T-cell (primary cell): Measurements from ENCODE around the gene CHERP. TPM values are rescaled to one million over a fixed set of nuclear protein-coding genes. Genes with fewer than 3 reads are reported as not detected.
"Not testable (repeated sequence)": the region's sequence is repeated elsewhere in the genome, so short reads cannot be mapped to it uniquely, and the experiment has no call there.

ENCODE experiments used
- ATAC-seq, 4 experiments: fragments of 200-7000 bp in 3 of 4; fragments of 150-1000 bp in 1 of 4; cut with Tn5 transposase; replicated peaks in 1 of 4; 1 replicate in 3 of 4; 2 replicates in 1 of 4; pipeline ENCODE4 v1.10.0; 2021; ENCODE audit warnings: moderate library complexity in 3 of 4, mild to moderate bottlenecking in 2 of 4, moderate number of reproducible peaks in 1 of 4
- CTCF ChIA-PET, 2 donors: fragments of 300-600 bp; sonication (Branson Sonifier 250); formaldehyde crosslinking; loops; one replicate each; lab custom pipeline; 2022; ENCODE audit warnings: antibody characterized with exemption in 2 of 2; lab: Charles Lee
- POLR2A ChIA-PET, 2 donors: fragments of 300-600 bp; sonication (Branson Sonifier 250); formaldehyde crosslinking; loops; one replicate each; lab custom pipeline; 2022; ENCODE audit warnings: antibody characterized with exemption in 2 of 2; lab: Charles Lee
- DNase-seq, 35 experiments: peaks; one replicate each; pipeline versions ENCODE4 v3.0.0 to v3.0.0-alpha.2; 2013 to 2023
- H3K27ac ChIP-seq: one replicate; pipeline ENCODE4 v1.5.1; 2013; ENCODE audit warnings: low read length
- H3K27me3 ChIP-seq, 2 experiments: replicated peaks in 1 of 2; 1 replicate in 1 of 2; 2 replicates in 1 of 2; pipeline versions ENCODE4 v1.6.1 to v1.7.0; 2013; ENCODE audit warnings: low read length in 1 of 2, mixed read lengths in 1 of 2; ENCODE audit not compliant: control insufficient read depth in 2 of 2, insufficient read depth in 2 of 2; ENCODE audit errors: extremely low read depth in 1 of 2
- H3K36me3 ChIP-seq, 2 donors: 1 replicate in 1 of 2; 2 replicates in 1 of 2; pipeline versions ENCODE4 v1.6.1 to v1.7.0; 2013; ENCODE audit warnings: low read length in 1 of 2; ENCODE audit not compliant: control insufficient read depth in 2 of 2, insufficient read depth in 1 of 2; ENCODE audit errors: extremely low read depth in 1 of 2
- H3K4me1 ChIP-seq, 2 experiments: 1 replicate in 1 of 2; 2 replicates in 1 of 2; pipeline versions ENCODE4 v1.6.1 to v1.7.0; 2013; ENCODE audit warnings: low read length in 2 of 2, mixed read lengths in 1 of 2; ENCODE audit not compliant: insufficient read depth in 2 of 2, control insufficient read depth in 1 of 2; ENCODE audit errors: extremely low read depth in 1 of 2
- H3K4me3 ChIP-seq, 2 donors: 1 replicate in 1 of 2; 2 replicates in 1 of 2; pipeline versions ENCODE4 v1.5.1 to v1.7.0; 2013; ENCODE audit warnings: mild to moderate bottlenecking in 2 of 2, low read length in 1 of 2, moderate library complexity in 1 of 2; ENCODE audit not compliant: control insufficient read depth in 1 of 2; ENCODE audit errors: extremely low read depth in 1 of 2
- H3K9me3 ChIP-seq: 2 replicates; pipeline ENCODE4 v1.7.0; 2013
- H3K27ac Mint-ChIP-seq, 2 donors: one replicate each; pipeline ENCODE4 v1.8.0; 2020 to 2021; ENCODE audit warnings: mild to moderate bottlenecking in 2 of 2, mixed read lengths in 2 of 2
- H3K27me3 Mint-ChIP-seq, 2 donors: one replicate each; pipeline ENCODE4 v1.8.0; 2021 to 2022; ENCODE audit warnings: mixed read lengths in 2 of 2
- H3K36me3 Mint-ChIP-seq: one replicate; pipeline ENCODE4 v1.8.0; 2021; ENCODE audit warnings: mixed read lengths
- H3K4me1 Mint-ChIP-seq, 3 donors: one replicate each; pipeline ENCODE4 v1.8.0; 2020 to 2022; ENCODE audit warnings: mixed read lengths in 3 of 3, mild to moderate bottlenecking in 1 of 3
- H3K4me3 Mint-ChIP-seq, 3 donors: one replicate each; pipeline ENCODE4 v1.8.0; 2020 to 2022; ENCODE audit warnings: mild to moderate bottlenecking in 3 of 3, mixed read lengths in 3 of 3, moderate library complexity in 3 of 3
- H3K9me3 Mint-ChIP-seq, 3 donors: one replicate each; pipeline ENCODE4 v1.8.0; 2020 to 2022; ENCODE audit warnings: mixed read lengths in 3 of 3
- WGBS: methylation state at CpG from one replicate; pipeline ENCODE4 v1.1.5; 2013; ENCODE audit warnings: missing lambda C conversion rate; ENCODE audit not compliant: insufficient coverage; 5-methylcytosine and 5-hydroxymethylcytosine counted together
- total RNA-seq, 35 experiments: library from RNA in 6 of 35; stranded (reverse) in 6 of 35; fragments of 120-200 nt in 1 of 35; gene quantifications; one replicate each; pipeline versions ENCODE4 v1.2.1 to v1.2.4 and lab custom pipeline; 2013 to 2026

CHERP gene
- total RNA-seq, 5 donors from 2014 or later (not counting 1 experiment from before 2014, with no cell fraction given): 52.6 to 76.7 (median 70.3) TPM

DNA sequence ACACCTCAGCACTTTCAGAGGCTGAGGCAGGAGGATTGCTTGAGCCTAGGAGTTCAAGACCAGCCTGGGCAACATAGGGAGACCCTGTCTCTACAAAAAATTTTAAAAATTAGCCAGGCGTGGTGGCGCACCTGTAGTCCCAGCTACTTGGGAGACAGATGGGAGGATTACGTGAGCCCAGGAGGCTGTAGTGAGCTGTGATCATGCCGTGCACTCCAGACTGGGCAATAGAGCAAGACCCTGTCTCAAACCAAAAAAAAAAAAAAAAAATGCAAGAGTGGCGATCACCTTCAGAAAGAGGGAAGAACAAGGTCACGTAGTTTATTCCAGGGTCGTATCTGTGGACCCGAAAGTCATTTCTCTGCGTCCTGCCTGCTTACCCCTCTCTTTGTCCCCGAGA lies 29.6 kb downstream of the CHERP start:
- H3K36me3 Mint-ChIP-seq: peaks cover 14% of the 10 kb centered on the region
- H3K27ac Mint-ChIP-seq, ATAC-seq, H3K9me3 ChIP-seq, H3K4me1 Mint-ChIP-seq, H3K27me3 Mint-ChIP-seq, H3K27ac ChIP-seq, CTCF ChIA-PET, H3K27me3 ChIP-seq, POLR2A ChIA-PET, H3K9me3 Mint-ChIP-seq, H3K4me3 ChIP-seq, DNase-seq, H3K4me3 Mint-ChIP-seq: not testable (repeated sequence)
- WGBS: 90% methylated on average over 9 of the region's 10 CpGs
- peaks cover 9 to 13% of the 10 kb centered on the region in 2 donors for H3K36me3 ChIP-seq
- peaks cover 0 to 12% of the 10 kb centered on the region in 2 experiments for H3K4me1 ChIP-seq

- Mint-ChIP-seq H3K27me3 (no peaks in the 10 kb centered on the region), H3K36me3 (peaks cover 14% of the 10 kb centered on the region), H3K4me1 (no peaks in the 10 kb centered on the region), H3K27ac (no peak overlapping the region), H3K4me3 (no peak overlapping the region), H3K9me3 (no peaks in the 10 kb centered on the region)
- H3K36me3 ChIP-seq: peaks cover 5 to 7% of the 10 kb centered on the region in 2 donors
- ChIA-PET CTCF (interaction anchor here in 1 of 2 donors (0.5 kb wide), 1 partner anchor 192 kb away, joined by 3 read pairs; no protein-coding TSS in a partner anchor), POLR2A (no interaction called here)
- ATAC-seq (no peak), DNase-seq (no peak)
- no peak overlapping the region for H3K4me3 ChIP-seq
- H3K27me3 ChIP-seq: no peaks in the 10 kb centered on the region
- no peaks in the 10 kb centered on the region for H3K9me3 ChIP-seq
- H3K4me1 ChIP-seq: no peaks in the 10 kb centered on the region
- WGBS: 94% methylated on average over 28 of the region's 28 CpGs
- no peak overlapping the region for H3K27ac ChIP-seq
Observed at GRCh38 chr19:16509141-16510061, 32.8 kb downstream of the CHERP start.

GRCh38 chr19:16508546-16508945 lies 33.7 kb downstream of the CHERP start:
- no peaks in the 10 kb centered on the region for H3K4me1 Mint-ChIP-seq
- no peaks in the 10 kb centered on the region for H3K4me1 ChIP-seq
- no peak overlapping the region for H3K4me3 Mint-ChIP-seq
- peaks cover 5 to 7% of the 10 kb centered on the region in 2 donors for H3K36me3 ChIP-seq
- H3K4me3 ChIP-seq: no peak overlapping the region
- H3K27me3 Mint-ChIP-seq: no peaks in the 10 kb centered on the region
- no peak for ATAC-seq
- no peak for DNase-seq
- no peaks in the 10 kb centered on the region for H3K27me3 ChIP-seq
- peaks cover 16% of the 10 kb centered on the region for H3K36me3 Mint-ChIP-seq
- no peaks in the 10 kb centered on the region for H3K9me3 Mint-ChIP-seq
- no peak overlapping the region for H3K27ac Mint-ChIP-seq
- ChIA-PET CTCF (no interaction called here), POLR2A (no interaction called here)
- no peak overlapping the region for H3K27ac ChIP-seq
- no peaks in the 10 kb centered on the region for H3K9me3 ChIP-seq
- WGBS: no CpG with 5 or more reads among the region's 5 CpGs

DNA sequence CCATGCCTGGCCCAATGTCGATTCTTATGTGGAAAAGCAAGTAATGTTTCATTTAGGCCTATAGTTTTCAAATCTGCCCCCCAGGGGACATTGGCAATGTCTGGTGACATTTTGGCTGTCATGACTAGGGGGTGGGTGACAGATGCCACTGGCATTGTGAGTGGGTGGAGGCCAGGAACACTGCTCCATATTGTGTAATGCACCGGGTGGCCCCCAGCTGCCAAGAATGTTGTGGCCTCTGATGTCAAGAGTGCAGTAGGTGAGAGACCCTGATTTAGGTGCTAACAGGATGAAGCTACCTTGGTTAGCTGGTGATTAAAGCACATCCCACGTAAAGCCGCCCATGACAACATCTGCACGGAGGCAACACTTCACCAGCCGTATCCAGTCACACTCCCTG lies 35.3 kb downstream of the CHERP start:
- Mint-ChIP-seq H3K4me1 (peaks cover 0 to 2% (median 0%) of the 10 kb centered on the region in 3 donors), H3K27ac (no peak overlapping the region), H3K4me3 (no peak overlapping the region), H3K9me3 (no peaks in the 10 kb centered on the region), H3K27me3 (no peaks in the 10 kb centered on the region), H3K36me3 (peaks cover 16% of the 10 kb centered on the region)
- no peaks in the 10 kb centered on the region for H3K4me1 ChIP-seq
- H3K9me3 ChIP-seq: no peaks in the 10 kb centered on the region
- CTCF ChIA-PET: interaction anchor here in 1 of 2 donors (0.6 kb wide), 1 partner anchor 9 kb away, joined by 3 read pairs; no protein-coding TSS in a partner anchor
- no peak for ATAC-seq
- no peak overlapping the region for H3K4me3 ChIP-seq
- no peaks in the 10 kb centered on the region for H3K27me3 ChIP-seq
- peaks cover 2 to 7% of the 10 kb centered on the region in 2 donors for H3K36me3 ChIP-seq
- no peak overlapping the region for H3K27ac ChIP-seq
- no peak for DNase-seq
- WGBS: 95% methylated on average over 3 of the region's 6 CpGs
- POLR2A ChIA-PET: interaction anchor here in 1 of 2 donors (0.7 kb wide), 1 partner anchor 19 kb away, joined by 3 read pairs; no protein-coding TSS in a partner anchor

GRCh38 chr19:16506161-16506560 lies 36.1 kb downstream of the CHERP start:
- H3K27ac Mint-ChIP-seq, H3K4me1 ChIP-seq, CTCF ChIA-PET, H3K9me3 Mint-ChIP-seq, H3K27me3 ChIP-seq, ATAC-seq, H3K36me3 ChIP-seq, DNase-seq, H3K9me3 ChIP-seq, H3K27ac ChIP-seq, POLR2A ChIA-PET, H3K4me3 Mint-ChIP-seq, H3K4me1 Mint-ChIP-seq, H3K4me3 ChIP-seq, H3K27me3 Mint-ChIP-seq: not testable (repeated sequence)
- peaks cover 18% of the 10 kb centered on the region for H3K36me3 Mint-ChIP-seq
- 94% methylated on average over 6 of the region's 11 CpGs for WGBS

DNA sequence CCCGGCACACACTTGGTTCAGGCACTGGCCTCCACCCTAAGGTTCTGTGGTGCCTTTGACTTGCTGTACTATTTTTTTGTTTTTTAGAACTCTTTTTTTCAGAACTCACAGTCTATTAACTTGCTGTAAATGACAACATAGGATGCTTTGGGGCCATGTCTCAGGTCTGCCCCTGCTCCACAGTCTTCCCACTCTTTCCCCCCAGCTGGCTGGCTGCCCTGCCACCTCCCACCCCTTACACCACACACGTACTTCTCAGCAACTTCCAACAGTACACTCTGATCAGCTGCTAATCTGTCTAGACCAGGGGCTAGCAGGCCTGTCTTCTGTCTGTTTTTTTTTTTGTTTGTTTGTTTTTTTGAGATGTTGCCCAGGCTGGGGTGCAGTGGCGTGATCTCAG lies 38.0 kb downstream of the CHERP start:
- Histone ChIP-seq H3K4me3 (no peak overlapping the region), H3K27me3 (no peaks in the 10 kb centered on the region), H3K9me3 (no peaks in the 10 kb centered on the region), H3K4me1 (no peaks in the 10 kb centered on the region), H3K36me3 (peaks cover 2% of the 10 kb centered on the region in 2 donors), H3K27ac (no peak overlapping the region)
- POLR2A ChIA-PET: no interaction called here
- Mint-ChIP-seq H3K4me1 (peaks cover 0 to 2% (median 0%) of the 10 kb centered on the region in 3 donors), H3K27ac (no peak overlapping the region), H3K4me3 (no peak overlapping the region), H3K27me3 (no peaks in the 10 kb centered on the region), H3K36me3 (peaks cover 15% of the 10 kb centered on the region), H3K9me3 (no peaks in the 10 kb centered on the region)
- 100% methylated on average over 1 of the region's 3 CpGs for WGBS
- ATAC-seq: no peak
- no peak for DNase-seq
- CTCF ChIA-PET: interaction anchor here in 1 of 2 donors (0.6 kb wide), 1 partner anchor 209 kb away, joined by 3 read pairs; no protein-coding TSS in a partner anchor
